Measurements from ENCODE around the gene ABLIM1.

GRCh38 chr10:114703377-114704107, 45.5 kb upstream of the ABLIM1 start:
- TF ChIP-seq, protein P1, sequence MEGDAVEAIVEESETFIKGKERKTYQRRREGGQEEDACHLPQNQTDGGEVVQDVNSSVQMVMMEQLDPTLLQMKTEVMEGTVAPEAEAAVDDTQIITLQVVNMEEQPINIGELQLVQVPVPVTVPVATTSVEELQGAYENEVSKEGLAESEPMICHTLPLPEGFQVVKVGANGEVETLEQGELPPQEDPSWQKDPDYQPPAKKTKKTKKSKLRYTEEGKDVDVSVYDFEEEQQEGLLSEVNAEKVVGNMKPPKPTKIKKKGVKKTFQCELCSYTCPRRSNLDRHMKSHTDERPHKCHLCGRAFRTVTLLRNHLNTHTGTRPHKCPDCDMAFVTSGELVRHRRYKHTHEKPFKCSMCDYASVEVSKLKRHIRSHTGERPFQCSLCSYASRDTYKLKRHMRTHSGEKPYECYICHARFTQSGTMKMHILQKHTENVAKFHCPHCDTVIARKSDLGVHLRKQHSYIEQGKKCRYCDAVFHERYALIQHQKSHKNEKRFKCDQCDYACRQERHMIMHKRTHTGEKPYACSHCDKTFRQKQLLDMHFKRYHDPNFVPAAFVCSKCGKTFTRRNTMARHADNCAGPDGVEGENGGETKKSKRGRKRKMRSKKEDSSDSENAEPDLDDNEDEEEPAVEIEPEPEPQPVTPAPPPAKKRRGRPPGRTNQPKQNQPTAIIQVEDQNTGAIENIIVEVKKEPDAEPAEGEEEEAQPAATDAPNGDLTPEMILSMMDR (IDR thresholded peaks at IDR 0.05) = peak in 5 of 7 experiments; percentile 21 to 48 (median 42)
- no peak for TF ChIP-seq POLR2A (IDR thresholded peaks at IDR 0.05)
- no peak for TF ChIP-seq POLR2AphosphoS5 (IDR thresholded peaks at IDR 0.05)
- no peak for TF ChIP-seq EP300 (IDR thresholded peaks at IDR 0.05)
